ENCODE data around the gene NFATC2IP.

NFATC2IP gene

GRCh38 chr16:28933171-28933570 is 17.6 kb upstream of the NFATC2IP start:
- Histone ChIP-seq H3K4me2 (ENCODE audit: low read depth, low read length) (no peak overlapping the region), H3K36me3 (replicated peaks; ENCODE audit: insufficient read depth, low read length) (no peaks in the 10 kb centered on the region), H3K79me2 (ENCODE audit: low read length) (no peaks in the 10 kb centered on the region), H3F3A (ENCODE audit: insufficient read depth, low read length) (no peaks in the 10 kb centered on the region), H3K27me3 (replicated peaks; ENCODE audit: insufficient read depth, low read length) (no peaks in the 10 kb centered on the region), H3K9me3 (replicated peaks; ENCODE audit: insufficient read depth, low read length) (no peaks in the 10 kb centered on the region), H3K4me1 (ENCODE audit: low read length) (no peaks in the 10 kb centered on the region), H3K4me3 (ENCODE audit: low read length) (no peak overlapping the region), H4K20me1 (ENCODE audit: insufficient read depth, low read length) (no peaks in the 10 kb centered on the region), H2AFZ (ENCODE audit: low read length) (no peak overlapping the region), H3K27ac (ENCODE audit: low read length) (no peak overlapping the region), H3K9me2 (replicated peaks; ENCODE audit: insufficient read depth, low read length) (no peaks in the 10 kb centered on the region), H3K9ac (ENCODE audit: low read length) (no peak overlapping the region)
- TF ChIP-seq CTCF (IDR thresholded peaks at IDR 0.05; ENCODE audit: low read length) (no peak), EZH2 (optimal IDR thresholded peaks at IDR 0.05; ENCODE audit: low read depth, low read length) (no peak), EZH2phosphoT487 (IDR thresholded peaks at IDR 0.05; ENCODE audit: low read length) (no peak)
- no peak for DNase-seq

- Histone ChIP-seq H3K9me3 (replicated peaks; ENCODE audit: insufficient read depth, low read length) (no peaks in the 10 kb centered on the region), H3K4me3 (ENCODE audit: low read length) (no peak overlapping the region), H3F3A (ENCODE audit: insufficient read depth, low read length) (no peaks in the 10 kb centered on the region), H3K9me2 (replicated peaks; ENCODE audit: insufficient read depth, low read length) (no peaks in the 10 kb centered on the region), H4K20me1 (ENCODE audit: insufficient read depth, low read length) (no peaks in the 10 kb centered on the region), H3K27me3 (replicated peaks; ENCODE audit: insufficient read depth, low read length) (peaks cover 6% of the 10 kb centered on the region; the same call in 1 of the 2 replicates), H2AFZ (ENCODE audit: low read length) (no peak overlapping the region), H3K27ac (ENCODE audit: low read length) (no peak overlapping the region), H3K9ac (ENCODE audit: low read length) (no peak overlapping the region), H3K4me2 (ENCODE audit: low read depth, low read length) (no peak overlapping the region), H3K79me2 (ENCODE audit: low read length) (no peaks in the 10 kb centered on the region), H3K36me3 (replicated peaks; ENCODE audit: insufficient read depth, low read length) (no peaks in the 10 kb centered on the region), H3K4me1 (ENCODE audit: low read length) (no peaks in the 10 kb centered on the region)
- TF ChIP-seq EZH2 (optimal IDR thresholded peaks at IDR 0.05; ENCODE audit: low read depth, low read length), result no peak
- no peak for TF ChIP-seq CTCF (IDR thresholded peaks at IDR 0.05; ENCODE audit: low read length)
- no peak for TF ChIP-seq EZH2phosphoT487 (IDR thresholded peaks at IDR 0.05; ENCODE audit: low read length)
- DNase-seq, result no peak
Observed at GRCh38 chr16:28935346-28935745, 15.4 kb upstream of the NFATC2IP start.

GRCh38 chr16:28935924-28936783 is 14.6 kb upstream of the NFATC2IP start:
- H3K9ac ChIP-seq (ENCODE audit: low read length), result no peak overlapping the region
- H3K36me3 ChIP-seq (replicated peaks; ENCODE audit: insufficient read depth, low read length), result no peaks in the 10 kb centered on the region

More at GRCh38 chr16:28935924-28936783, 14.6 kb upstream of the NFATC2IP start:
- TF ChIP-seq EZH2phosphoT487 (IDR thresholded peaks at IDR 0.05; ENCODE audit: low read length) (no peak), CTCF (IDR thresholded peaks at IDR 0.05; ENCODE audit: low read length) (no peak), EZH2 (optimal IDR thresholded peaks at IDR 0.05; ENCODE audit: low read depth, low read length) (no peak)
- no peaks in the 10 kb centered on the region for H3F3A ChIP-seq (ENCODE audit: insufficient read depth, low read length)
- H3K4me1 ChIP-seq (ENCODE audit: low read length), result no peaks in the 10 kb centered on the region
- H3K9me2 ChIP-seq (replicated peaks; ENCODE audit: insufficient read depth, low read length), result no peaks in the 10 kb centered on the region
- H3K4me3 ChIP-seq (ENCODE audit: low read length), result no peak overlapping the region
- peaks cover 6% of the 10 kb centered on the region; the same call in 1 of the 2 replicates for H3K27me3 ChIP-seq (replicated peaks; ENCODE audit: insufficient read depth, low read length)
- H3K4me2 ChIP-seq (ENCODE audit: low read depth, low read length), result 0 out of 2 replicates have a peak overlapping the region, but pooled peaks have one; percentile 21
- H3K27ac ChIP-seq (ENCODE audit: low read length), result no peak overlapping the region
- 0 out of 2 replicates have a peak overlapping the region, but pooled peaks have one; percentile 14 for H2AFZ ChIP-seq (ENCODE audit: low read length)
- H3K9me3 ChIP-seq (replicated peaks; ENCODE audit: insufficient read depth, low read length), result no peaks in the 10 kb centered on the region
- no peaks in the 10 kb centered on the region for H4K20me1 ChIP-seq (ENCODE audit: insufficient read depth, low read length)
- DNase-seq, result peak; percentile 57
- no peaks in the 10 kb centered on the region for H3K79me2 ChIP-seq (ENCODE audit: low read length)

All from MM.1S (cell line).